ENCODE data around the gene KNOP1.

Gene KNOP1, protein sequence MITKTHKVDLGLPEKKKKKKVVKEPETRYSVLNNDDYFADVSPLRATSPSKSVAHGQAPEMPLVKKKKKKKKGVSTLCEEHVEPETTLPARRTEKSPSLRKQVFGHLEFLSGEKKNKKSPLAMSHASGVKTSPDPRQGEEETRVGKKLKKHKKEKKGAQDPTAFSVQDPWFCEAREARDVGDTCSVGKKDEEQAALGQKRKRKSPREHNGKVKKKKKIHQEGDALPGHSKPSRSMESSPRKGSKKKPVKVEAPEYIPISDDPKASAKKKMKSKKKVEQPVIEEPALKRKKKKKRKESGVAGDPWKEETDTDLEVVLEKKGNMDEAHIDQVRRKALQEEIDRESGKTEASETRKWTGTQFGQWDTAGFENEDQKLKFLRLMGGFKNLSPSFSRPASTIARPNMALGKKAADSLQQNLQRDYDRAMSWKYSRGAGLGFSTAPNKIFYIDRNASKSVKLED

DNA sequence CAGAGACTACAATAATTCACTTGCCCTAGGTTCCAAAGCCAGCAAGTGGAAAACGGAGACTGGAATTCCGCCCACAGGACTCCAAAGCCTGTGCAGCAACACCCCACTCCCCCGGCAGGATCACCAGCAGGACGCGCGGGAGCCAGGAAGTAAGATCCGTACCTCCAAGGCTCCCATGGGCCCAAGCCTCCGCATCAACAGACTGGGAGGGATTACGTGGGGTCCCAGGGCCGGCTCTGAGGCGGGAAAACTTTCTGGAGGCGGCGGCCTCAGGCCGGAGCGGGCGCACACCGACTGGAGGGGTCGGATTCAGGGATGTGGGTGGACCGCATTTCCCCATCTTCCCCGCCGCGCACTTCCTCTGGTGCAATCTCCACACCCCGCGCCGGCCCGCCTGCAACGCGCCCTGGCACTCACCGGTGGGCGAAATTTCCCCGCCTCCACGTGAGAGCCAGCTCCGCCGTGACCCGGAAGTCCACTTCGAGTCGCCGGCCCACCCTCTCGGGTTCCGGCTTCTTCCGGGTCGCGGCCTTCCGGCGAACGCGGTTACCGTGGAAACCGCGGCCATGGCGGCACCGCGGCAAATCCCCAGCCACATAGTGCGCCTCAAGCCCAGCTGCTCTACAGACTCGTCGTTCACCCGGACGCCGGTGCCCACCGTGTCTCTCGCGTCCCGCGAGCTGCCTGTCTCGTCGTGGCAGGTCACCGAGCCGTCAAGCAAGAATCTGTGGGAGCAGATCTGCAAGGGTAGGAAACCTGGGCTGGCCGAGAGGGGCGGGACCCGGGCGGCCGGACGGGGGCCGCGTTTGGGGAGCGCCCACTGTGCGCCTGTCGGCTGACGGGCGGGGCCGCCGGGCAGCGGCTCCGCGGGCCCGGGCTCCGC is at the start of gene KNOP1, which contains the start of gene IQCK:
Gene KNOP1 (minus strand): TSS at position 487 of the 883 bp plus-strand sequence. CDS start 3,192 bp downstream, outside the sequence.
Gene IQCK (plus strand): TSS at position 531 of the 883 bp plus-strand sequence. CDS start 36 bp downstream, at position 567.
- peak; percentile 59 for DNase-seq

DNA sequence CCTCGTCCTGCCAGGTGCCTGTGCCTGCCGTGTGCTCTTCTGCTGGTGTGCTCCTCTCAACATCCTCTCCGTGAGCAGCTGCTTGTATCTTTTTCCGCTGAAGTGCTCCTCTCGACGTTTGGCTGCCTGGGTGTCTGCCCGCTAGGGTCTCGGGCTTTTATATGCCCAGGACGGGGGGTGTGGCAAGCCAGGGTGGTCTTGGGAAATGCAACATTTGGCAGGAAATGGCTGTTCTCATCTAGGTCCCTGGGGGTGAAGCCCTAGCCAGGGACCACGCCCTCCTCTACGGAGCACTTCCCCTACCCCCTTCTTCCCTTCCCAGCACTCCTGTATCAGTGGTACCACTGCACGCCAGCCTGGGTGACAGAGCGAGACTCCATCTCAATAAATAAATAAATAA is 49.5 kb upstream of the KNOP1 start:
- no peak for DNase-seq

DNA sequence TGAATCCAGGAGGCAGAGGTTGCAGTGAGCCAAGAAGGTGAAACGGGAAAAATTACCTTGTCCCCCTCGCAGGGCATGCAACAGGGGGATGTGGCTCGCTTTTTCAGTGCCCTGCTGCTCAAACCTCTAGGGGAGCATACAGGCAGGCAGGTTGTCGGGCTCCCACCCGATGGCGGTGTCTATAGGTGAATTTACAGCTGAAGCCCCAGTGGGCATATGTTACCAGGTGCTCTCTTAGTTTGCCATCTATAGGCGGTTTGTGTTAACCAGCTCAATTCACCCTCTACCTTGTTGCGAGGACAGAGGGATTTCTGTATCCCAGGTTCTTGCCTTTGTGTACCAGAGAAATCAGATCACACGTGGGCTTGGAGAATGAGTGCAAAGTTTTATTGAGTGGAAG is 49.0 kb upstream of the KNOP1 start:
- DNase-seq: no peak

DNA sequence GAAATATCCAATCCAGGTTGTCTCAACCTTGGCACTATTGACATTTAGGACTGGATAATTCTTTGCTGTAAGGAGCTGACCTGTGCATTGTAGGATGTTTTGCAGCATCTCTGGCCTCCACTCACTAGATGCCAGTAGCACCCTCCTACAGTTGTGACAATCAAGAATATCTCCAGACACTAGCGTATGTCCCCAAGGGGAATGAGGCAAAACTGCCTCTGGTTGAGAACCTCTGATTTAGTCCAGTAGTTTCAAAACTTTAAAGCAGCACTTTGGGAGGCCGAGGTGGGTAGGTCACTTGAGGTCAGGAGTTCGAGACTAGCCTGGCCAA is 48.5 kb upstream of the KNOP1 start:
- DNase-seq: no peak

DNA sequence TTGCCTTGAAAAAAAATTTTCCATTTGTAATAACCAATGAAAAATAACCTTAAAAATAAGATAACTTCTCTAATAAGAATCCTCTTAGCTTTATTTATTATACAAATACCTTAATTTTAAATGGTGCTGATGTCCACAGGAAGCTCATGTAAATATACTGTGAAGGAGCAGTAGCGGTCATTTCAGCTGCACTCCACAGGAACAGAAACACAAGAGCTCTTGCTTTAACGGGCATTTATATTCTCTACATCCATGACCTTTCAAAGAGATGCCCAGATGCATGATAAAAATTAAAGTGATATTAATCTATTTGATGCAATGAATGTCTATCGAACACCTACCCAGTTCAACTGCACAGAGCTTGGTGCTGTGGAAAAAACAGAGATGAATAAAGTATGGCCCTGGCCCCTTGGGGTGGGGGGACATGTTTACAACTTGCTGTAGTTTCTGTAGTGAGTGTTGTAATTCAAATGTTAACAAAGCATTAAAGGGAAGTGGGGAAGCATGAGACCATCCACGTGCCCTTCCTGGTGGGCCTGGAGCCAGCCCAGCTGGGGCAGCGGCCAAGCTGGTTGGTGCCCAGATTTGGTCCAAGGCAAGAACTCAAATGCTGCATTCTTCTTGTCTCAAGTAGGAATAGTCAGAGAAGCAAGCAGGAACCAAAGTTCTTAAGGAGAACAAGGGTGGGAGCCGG is 48.0 kb upstream of the KNOP1 start:
- no peak for DNase-seq

DNA sequence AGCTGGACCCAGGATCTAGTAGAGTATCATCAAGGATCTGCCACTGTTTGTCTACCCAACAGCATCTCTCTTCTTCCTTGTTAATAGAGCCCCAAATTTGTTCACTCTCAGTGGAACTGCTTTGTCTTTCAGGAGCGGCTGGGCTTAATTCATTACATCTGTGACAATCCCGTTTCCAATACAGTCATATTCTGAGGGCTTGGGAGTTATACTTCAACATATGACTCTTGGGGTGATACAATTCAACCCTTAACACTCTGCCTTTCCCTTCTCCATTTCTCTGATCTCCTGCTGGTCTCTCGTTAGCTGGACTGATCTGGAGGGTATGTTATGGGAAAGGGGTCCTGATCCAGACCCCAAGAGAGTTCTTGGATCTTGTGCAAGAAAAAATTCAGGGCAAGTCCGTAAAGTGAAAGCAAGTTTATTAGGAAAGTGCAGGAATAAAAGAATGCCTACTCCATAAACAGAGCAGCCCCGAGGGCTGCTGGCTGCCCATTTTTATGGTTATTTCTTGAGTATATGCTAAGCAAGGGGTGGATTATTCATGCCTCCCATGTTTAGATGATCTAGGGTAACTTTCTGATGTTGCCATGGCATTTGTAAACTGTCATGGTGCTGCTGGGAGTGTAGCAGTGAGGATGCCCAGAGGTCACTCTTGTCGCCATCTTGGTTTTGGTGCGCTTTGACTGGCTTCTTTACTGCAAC is 42.5 kb upstream of the KNOP1 start:
- no peak for DNase-seq

DNA sequence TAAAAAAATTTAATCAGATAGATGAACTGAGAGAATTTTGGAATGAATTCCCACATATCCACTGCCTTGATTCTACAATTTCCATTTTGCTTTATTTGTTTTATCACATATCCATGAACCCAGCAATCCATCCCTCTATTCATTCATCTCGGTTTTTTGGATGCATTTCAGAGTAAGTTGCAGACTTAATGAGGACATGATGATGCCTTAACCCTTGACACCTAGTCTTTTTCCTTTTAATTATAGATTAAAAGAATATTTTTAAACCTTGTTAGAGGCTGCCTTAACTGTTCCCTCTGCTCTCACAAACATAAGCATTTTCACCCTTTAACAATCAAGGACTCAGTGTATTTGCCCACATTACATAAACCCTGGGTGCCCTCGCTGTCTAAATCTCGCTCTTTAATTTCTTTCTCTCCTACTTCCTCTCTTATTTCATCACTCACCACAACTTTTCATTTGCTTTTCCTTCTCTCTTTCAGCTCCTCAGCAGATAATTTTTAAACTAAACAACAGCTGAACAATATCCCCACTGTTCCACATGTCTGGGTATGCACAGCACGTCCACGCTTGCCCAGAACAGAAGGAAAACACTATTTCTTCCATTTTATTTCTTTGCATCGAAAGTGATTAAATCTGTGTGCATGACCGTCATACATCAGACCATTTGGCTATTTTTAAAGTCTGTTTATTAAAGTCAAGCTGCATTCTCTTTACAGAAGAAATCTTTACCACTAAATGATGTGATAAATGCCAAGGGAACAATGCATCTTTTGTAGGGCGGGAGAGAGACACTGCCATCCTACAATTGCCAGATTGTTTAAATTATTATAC is 40.0 kb upstream of the KNOP1 start:
- no peak for DNase-seq

DNA sequence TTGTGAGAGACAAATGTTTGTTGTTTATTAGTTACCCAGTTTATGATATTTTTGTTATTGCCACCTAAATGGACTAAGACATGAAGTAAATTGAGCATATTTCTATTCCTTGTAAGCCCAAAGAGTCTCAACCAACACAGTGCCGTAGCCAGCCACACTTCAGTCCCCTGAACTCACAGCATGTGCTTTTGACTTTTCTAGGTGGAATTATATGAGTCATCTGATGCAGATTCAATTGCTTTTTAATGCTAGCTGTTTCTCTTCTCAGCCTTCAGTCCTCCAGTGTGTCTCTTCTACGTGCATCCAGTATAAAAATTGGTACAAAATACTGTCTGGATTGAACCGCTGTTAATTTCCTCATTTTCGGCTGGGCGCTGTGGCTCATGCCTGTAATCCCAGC is 39.0 kb upstream of the KNOP1 start:
- no peak for DNase-seq

DNA sequence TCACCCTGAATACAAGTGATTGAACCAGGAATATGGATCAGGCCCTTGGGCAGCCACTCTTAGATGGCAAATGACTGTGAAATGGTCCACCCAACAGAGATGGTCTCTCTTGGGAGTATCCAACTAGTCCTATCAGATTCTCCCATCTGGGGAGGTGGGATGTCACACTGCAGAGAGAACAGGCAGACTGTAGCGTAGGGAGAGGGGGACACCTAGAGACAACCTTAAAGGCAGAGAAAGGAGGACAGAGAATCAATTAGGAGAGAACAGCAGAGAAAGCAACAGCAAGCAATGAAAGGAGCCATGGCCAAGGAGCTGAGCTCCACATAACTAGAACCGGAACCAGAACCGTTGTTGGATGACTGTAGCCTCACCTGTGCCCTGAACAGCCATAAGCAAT is 37.2 kb upstream of the KNOP1 start:
- no peak for DNase-seq

DNA sequence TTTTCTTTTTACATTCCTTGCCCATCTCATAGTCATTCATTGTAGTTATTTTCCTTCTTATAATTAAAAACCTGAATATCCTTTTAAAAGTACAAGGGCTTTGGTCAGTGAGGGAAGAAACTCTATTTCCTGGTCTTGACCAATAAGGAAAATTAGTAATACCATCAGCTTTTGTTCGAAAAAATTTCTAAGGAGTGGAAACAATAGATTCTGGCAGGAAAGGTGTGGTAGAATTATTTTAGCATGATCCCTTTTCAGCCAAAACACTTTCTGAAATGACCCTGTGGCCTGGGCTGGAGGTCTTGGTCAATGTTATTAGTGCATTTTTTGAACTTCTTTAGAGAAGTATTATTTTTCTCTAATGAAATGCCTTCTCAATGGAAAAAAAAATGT is 36.6 kb upstream of the KNOP1 start:
- no peak for DNase-seq

DNA sequence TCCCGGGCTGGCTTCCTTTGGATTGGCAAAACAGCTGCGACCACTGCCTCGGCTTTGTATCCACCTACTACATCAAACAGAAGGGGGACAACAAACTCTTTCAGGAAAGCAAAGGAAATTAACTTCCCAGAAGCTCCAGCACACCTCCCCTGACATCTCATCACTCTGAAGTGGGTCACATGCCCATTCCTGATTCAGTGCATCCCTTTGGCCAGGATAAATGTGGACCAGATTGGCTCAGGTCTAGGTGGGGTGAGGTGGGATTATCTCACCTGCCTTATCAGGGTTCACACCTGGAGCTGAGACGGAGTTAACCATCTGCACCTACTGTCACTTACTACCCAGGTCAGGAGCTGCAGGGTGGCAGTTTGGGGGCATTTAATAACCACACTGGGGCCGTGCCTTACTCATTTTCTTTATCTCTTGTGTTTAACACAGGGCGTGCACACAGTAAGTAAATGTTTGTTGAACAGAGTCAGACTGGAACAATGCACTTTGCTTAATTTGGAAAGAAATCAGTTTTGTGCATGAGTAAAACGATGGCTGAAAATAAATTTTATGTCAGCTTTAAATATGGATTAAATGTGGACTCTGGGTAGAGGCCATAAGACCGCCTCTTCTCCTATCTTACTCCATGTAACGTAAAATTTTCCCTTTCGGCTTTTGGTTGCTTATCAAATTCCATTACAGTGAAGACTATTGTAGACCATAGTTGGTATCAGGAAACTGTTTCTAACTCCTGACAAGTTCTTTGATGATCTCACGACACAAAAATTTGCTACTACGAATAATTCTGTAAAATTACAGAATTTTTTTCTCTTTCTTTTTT is 36.0 kb upstream of the KNOP1 start:
- DNase-seq: no peak

DNA sequence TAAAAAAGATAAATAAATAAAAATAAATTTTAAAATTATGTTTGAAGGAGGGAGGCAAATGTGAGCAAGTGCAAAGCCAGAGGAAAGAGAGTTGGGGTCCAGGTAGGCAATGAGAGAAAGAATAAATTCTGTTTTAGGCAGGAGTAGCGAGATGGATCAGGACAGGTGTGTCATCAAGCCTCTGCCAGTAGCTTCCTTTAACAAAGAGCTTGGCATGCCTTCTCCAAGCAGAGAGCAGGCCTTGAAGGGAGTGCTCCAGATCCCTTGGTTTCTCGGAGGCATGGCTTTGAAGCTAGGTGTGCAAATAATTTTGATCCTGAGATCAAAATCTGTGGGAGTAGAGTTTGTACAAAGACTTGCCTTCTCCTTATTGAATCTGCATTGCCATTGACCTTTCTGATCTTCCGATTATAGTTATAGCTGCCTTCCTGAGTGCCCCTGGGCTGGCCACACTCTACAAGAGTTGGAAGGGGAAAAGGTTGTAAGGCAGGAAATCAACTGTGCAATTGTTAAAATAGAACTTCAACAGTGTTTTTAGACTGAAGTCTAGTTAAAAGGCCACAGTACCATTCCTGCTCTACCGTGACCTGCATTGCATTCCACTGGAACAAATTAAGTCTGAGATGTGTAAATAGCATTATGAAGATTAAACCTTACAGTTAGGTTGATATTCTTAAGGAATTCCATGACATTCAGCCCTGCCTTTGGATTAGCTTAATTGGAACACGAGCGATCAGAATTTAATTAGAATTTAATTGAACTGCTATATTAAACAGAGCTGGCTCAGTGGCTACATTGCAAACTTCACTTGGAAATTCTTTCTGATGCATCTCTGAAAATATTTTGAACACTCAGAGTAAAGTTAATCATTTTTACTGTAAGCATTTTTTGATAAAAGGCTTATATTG is 33.7 kb upstream of the KNOP1 start:
- DNase-seq: no peak

DNA sequence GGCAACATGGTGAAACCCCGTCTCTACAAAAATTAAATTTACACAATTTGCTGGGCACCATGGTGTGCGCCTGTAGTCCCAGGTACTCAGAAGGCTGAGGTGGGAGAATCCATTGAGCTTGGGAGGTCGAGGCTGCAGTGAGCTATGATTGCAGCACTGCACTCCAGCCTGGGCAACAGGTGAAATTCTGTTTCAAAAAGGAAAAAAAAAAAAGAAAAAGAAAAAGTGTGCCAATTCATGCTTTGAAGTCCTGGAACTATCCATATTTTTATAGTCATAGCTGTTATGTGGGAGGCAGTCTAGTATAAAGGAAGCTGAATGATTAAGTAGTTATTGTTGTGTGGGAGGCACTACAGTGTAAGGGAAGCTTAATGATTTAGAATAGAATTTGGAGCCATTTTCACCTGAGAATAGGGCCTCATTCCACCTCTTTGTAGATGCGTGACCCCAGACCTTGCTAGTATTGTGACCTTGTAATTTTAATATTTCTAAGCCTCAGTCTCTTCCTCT is 31.6 kb upstream of the KNOP1 start:
- DNase-seq: no peak

DNA sequence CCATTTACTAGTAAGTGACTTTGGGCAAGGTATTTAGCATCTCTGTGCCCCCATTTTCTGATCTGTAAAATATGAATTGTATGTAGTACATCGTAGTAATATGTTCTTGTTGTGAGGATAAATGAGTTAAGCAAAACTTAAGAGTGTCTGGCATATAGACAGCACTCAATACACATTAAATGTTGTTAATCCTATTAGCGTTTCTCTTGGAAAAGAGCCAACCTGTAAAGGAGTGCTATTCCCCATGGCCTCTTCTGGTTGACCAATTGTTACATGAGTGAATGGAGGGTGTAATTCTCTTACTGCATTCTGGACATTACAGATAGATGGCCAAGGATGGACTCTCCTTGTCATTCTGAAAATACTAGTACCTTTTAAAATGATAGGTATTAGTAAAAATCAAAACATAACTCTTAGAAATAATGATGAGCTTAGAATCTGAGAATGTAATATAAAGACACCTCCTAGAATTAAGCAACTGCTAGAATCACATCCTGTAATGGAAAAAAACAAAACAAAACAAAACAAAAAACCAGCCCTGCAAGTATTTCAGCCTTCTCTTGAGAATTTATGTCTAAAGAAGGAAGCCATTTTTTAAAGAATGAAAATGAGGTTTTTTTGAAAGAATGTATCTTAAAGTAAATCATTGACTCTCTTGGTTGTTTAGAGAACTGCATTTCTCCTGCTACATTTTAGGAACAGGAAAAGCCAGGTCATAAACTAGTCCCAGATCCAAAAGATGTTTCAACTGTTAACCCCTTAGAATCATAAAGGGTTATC is 30.6 kb upstream of the KNOP1 start:
- no peak for DNase-seq

DNA sequence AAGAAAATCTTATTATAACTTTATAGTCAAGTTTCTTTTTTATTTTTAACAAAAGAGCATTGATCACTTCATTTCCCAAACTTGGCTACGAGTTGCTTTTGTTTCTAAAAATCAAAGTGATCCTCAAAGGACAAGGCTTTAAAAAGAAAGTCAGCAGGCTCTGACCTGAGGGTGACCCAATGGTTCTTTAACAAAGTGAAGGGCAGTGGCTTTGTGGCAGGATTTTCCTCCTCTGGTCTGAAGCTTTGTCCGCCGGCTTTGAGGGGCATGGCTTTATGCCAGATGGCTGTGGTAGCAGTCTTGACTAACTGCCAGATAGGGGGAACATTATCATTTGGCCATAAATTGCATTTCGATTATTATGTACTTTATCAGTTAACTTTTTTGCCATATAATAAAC is 28.5 kb upstream of the KNOP1 start:
- no peak for DNase-seq

DNA sequence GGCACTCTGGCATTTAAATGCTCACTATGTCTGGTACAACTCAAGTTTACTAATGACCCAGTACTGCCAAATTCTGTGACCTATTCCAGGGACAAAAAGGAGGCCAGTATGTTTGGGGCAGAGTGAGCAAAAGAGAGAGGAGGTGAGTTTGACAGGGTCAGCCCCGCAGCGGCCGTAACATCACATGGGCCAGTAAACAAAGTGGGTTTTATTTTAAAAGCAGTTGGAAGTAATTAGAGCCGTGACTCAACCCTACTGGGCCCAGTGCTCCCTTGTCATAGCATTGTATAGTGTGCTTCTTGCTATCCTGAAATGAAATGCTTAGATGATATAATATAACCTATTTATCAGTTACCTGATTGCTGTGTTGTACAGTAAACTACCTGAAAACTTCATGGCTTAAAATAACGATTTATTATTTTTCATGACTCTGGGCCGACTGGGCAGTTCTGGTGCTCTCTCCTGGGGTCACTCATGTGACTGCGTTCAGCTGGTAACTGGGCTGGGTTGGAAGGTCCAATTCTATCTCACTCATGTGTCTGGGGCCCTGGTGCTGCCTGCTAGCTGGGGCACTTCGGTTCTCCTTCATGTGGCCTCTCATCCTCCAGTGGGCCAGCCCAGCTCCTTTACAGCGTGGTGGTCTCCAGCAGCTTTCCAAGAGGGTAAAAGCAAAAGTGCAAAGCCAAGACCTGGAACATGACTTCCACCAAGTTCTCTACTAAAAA is 27.4 kb upstream of the KNOP1 start:
- no peak for DNase-seq

DNA sequence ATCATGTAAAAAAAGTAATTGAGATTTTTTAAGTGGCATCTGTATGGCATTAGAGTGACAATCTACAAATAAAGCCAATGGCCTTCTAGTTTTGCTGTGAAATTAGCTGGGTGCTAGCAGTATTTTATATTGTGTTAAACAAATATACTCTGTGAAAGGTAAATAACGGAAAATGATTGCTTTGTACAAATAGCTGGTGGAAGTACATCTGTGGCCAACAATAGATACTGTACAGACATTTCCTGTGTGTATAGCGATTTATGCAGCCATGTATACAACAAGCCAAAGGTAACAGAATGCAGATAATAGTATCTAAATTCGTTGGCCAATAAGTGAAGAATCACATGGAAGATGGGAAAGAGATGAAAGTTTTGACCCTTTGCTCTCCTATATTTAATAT is 26.6 kb upstream of the KNOP1 start:
- DNase-seq: no peak

DNA sequence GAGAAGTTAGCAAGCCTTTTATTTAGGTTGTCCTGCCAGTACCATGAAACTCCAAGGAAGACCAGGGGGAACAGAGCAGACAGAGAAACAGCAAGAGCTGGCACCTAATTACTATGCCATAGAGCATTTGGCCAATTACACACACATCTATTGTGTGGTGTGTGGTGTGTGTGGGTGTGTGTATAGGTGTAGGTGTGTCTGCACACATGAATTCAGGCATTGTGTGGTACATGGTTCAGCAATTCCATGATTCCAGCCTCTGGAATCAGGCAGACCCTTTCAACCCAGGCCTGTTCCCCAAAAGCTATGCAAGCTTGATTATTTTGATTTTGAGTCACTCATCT is 25.8 kb upstream of the KNOP1 start:
- no peak for DNase-seq
